Measurements from ENCODE around the gene SPTLC1. TPM values are rescaled to one million over a fixed set of nuclear protein-coding genes. Genes with fewer than 3 reads are reported as not detected.
A peak's percentile ranks its signal among the peaks of the same experiment; 100 is the strongest.
"Not testable (repeated sequence)": the region's sequence is repeated elsewhere in the genome, so short reads cannot be mapped to it uniquely, and the experiment has no call there.

The SPTLC1 gene
- total RNA-seq, 4 donors from 2014 or later: 71.1 to 92.0 (median 89.1) TPM

DNA sequence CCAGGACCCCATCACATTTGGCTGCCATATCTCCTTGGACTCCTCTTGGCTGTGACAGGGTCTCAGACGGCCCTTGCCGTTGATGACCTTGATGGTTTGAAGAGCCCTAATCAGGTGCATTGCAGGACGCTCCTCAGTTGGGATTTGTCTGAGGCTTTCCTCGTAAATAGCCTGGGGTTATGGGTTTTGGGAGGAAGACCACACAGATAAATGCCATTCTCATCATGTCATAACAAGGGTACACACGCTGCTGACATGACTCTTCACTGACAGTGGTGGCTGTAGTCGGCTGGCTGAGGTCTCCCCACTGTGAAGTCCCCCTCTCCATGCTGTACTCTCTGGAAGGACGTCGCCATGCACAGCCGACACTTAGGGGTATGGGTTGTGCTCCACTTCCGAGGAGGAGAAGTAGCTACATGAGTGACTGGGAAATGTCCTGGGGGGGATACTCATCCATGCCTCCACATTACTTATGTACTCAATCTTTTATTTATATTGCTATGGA lies 42.9 kb upstream of the SPTLC1 start:
- DNase-seq (ENCODE audit: low spot score) (no peak), ATAC-seq (ENCODE audit: low FRiP score) (no peak)
- TF ChIP-seq, protein P1, sequence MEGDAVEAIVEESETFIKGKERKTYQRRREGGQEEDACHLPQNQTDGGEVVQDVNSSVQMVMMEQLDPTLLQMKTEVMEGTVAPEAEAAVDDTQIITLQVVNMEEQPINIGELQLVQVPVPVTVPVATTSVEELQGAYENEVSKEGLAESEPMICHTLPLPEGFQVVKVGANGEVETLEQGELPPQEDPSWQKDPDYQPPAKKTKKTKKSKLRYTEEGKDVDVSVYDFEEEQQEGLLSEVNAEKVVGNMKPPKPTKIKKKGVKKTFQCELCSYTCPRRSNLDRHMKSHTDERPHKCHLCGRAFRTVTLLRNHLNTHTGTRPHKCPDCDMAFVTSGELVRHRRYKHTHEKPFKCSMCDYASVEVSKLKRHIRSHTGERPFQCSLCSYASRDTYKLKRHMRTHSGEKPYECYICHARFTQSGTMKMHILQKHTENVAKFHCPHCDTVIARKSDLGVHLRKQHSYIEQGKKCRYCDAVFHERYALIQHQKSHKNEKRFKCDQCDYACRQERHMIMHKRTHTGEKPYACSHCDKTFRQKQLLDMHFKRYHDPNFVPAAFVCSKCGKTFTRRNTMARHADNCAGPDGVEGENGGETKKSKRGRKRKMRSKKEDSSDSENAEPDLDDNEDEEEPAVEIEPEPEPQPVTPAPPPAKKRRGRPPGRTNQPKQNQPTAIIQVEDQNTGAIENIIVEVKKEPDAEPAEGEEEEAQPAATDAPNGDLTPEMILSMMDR (IDR thresholded peaks at IDR 0.05): no peak

DNA sequence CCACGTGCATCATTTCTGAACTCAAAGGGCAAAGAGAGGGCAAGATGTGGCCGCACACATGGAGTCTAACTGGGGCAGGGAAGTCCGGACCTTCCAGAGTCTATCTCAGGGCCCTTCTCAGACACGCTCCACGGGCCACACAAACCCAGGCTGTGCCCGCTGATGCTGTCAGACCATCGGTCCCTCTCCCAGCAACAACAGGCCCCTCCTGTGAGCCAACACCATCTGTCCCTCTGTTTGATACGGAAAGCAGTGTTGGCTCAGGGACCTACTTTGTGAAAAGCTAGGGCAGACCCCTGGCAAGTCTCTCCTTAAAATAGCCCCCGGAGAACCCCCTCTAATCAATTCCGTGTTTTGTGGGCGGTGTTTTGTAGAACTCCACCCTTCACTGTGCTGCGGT lies 40.5 kb upstream of the SPTLC1 start:
- not testable (repeated sequence) for DNase-seq (ENCODE audit: low spot score); ATAC-seq (ENCODE audit: low FRiP score)

DNA sequence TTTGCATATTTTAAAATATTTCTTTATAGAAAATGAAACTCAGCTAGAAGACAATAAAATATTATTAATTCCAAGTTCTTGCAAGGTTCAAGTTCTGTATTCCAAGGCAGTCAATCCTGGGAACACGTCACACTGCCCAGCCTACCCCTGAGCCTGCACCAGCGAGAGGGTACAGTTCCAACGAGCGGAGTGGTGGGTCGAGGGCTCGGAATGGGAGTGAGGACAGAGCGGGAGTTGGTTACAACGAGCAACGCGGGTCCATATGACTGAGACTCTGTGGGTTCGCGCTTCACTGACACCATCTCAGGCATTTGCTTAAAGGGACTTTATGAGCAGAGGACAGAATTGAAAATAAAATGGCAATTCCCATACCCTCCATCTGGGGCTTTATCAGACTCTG lies 40.0 kb upstream of the SPTLC1 start:
- DNase-seq (ENCODE audit: low spot score) (no peak), ATAC-seq (ENCODE audit: low FRiP score) (no peak)
- TF ChIP-seq, protein P1 (IDR thresholded peaks at IDR 0.05): no peak

DNA sequence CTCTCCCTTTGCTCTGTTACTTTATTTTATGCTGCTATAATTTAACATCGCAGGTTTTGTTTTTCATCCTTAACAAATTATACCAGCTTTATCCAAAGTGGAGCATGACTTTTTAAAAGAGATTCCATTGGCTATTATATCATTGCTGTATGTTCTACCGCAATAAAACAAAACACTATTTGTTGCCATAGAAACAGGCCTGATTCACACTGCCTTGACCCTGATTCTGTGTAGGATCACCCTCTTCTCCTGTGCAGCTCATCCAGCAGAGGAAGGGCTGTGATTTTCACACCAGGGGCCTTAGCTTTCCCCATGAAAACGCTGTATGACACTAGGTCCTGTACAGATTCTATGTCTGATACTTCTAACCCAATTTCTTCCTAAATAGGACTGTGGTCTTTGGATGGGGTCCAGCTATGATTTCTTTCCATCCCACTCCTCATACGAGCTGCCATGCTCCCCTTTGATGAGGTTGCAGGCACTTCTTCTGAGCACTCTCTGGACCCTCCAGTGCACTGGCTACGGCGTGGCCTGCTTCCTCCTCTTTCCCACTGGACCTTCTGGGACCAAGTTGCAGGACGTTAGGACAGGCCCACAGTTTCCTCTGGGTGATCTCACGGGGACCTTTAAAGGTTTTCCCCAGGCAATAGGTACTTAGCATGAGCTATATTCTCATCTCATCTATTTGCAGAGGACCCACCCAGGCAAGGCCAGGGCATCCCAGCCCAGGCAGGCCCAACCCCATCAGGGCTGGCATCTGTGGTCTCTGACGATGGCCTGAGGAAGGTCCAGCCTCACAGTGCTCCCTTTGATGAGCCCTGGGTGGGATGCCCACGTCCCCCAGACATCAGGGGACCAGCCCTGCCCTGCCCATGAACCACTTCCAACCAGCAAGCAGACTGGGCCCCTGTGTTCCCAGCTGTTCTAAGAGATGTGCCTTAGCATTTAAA lies 38.5 kb upstream of the SPTLC1 start:
- DNase-seq (ENCODE audit: low spot score): not testable (repeated sequence)
- ATAC-seq (ENCODE audit: low FRiP score): peak; percentile 60

DNA sequence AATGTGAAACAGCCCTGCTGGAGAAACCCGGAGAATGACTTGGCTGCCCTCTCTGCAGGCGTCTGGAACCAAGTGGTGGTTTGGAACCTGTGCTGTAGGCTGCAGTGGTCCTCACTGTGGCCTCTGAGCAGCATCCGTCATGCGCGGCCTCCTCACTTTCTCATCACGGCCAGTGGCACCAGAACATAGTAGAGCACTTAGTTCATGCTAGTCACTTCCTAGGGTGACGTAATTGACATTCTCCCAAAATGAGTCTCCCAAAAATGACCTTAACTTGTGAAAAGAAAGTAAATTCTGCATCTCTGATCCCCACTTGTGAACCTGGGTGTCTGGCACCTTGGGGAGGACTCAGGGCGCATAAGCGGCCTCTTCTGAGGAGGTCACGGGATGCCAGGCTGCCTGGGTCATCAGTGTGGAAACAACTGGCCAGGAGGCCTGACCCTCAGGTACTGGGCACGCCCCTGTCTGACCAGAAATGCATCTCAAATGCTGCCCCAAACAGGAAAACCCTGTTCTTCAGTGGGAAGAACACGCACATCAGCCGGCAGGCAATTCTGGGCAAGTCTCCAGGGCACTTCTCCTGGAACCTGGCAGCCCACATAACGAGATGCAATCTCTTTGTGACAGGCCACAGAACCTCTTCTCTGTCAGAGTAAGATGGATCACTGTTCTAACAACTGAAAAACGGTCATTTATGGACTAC lies 36.6 kb upstream of the SPTLC1 start:
- no peak for ATAC-seq (ENCODE audit: low FRiP score)
- TF ChIP-seq, protein P1 (IDR thresholded peaks at IDR 0.05): no peak
- DNase-seq (ENCODE audit: low spot score): no peak

DNA sequence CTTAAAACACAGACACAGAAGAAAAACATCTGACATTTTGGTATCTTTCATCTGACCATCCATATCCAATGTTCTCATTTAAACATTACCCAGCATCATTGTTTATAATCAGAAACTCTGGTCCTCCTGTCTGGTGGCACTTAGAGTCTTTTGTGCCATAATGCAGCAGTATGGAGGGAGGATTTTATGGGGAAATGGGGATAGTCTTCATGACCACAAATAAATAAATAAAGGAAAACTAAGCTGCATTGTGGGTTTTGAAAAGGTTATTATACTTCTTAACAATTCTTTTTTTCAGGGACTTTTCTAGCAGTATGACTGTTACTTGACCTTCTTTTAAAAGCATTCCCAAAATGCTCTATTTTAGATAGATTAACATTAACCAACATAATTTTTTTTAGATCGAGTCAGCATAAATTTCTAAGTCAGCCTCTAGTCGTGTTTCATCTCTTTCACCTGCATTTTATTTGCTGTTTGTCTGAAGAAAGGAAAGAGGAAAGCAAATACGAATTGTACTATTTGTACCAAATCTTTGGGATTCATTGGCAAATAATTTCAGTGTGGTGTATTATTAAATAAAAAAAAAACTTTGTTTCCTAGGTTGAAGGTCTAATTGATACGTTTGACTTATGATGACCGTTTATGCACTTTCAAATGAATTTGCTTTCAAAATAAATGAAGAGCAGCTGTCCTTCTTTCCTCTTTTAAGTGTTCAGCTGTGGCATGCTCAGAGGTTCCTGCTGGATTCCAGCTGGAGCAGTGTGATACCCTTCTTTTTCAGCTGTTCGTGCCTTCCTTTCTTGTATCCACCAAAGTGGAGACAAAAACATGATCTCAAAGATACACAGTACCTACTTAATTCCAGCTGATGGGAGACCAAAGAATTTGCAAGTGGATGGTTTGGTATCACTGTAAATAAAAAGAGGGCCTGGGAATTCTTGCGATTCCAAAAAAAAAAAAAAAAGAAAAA lies 35.6 kb upstream of the SPTLC1 start:
- not testable (repeated sequence) for ATAC-seq (ENCODE audit: low FRiP score); DNase-seq (ENCODE audit: low spot score)

DNA sequence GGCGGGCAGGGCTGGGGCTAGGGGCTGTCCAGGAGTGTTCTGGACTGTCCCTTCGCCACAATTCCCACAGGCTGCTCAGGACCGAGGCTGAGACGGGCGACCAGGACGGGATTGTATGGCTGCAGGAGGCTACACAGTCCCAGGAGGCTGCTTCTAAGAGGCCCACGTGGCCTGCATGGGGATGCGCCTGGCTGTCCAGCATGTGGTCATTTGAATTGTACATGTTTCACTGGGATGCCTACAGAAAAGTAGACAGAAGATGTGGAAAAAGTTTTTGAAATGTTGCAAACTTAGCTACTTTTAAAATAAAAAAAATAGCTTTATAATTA lies 32.6 kb upstream of the SPTLC1 start:
- TF ChIP-seq, protein P1 (IDR thresholded peaks at IDR 0.05): no peak
- no peak for DNase-seq (ENCODE audit: low spot score)
- ATAC-seq (ENCODE audit: low FRiP score): no peak
